HepG2 (cell line): ENCODE results near the gene LEPROT. TPM values are rescaled to one million over a fixed set of nuclear protein-coding genes. Genes with fewer than 3 reads are reported as not detected.

Source experiments
- ATAC-seq: fragments of 200-7000 bp; cut with Tn5 transposase; 3 replicates; pipeline ENCODE4 v1.9.1; 2020; ENCODE audit warnings: mild to moderate bottlenecking, moderate library complexity
- BruUV-seq: library from RNA; stranded (reverse); fragments of 400-500 nt; replicated peaks from 2 replicates; lab custom pipeline; 2021; lab: Mats Ljungman, UMichigan
- CTCF ChIA-PET: fragments of 300-600 bp; formaldehyde crosslinking; extraction: SDS; loops from one replicate; lab custom pipeline; 2021; ENCODE audit warnings: low total read pairs, inconsistent platforms, low intra/inter-chr PET ratio; lab: Yijun Ruan, JAX
- POLR2A ChIA-PET: fragments of 350-600 bp; sonication (Branson Sonifier 250); formaldehyde crosslinking; loops from one replicate; lab custom pipeline; 2020; ENCODE audit warnings: antibody characterized with exemption, inconsistent platforms; lab: Yijun Ruan, JAX
- DNase-seq: peaks from one replicate; pipeline ENCODE4 v3.0.0-alpha.2; 2015; ENCODE audit warnings: low spot score
- FAIRE-seq: peaks from 3 replicates; lab custom pipeline; 2011; peaks lifted over from hg19 to GRCh38; lab: Jason Lieb, UNC
- H2AFZ ChIP-seq: one replicate; pipeline ENCODE4 v1.6.1; 2011; ENCODE audit warnings: low read length, inconsistent platforms
- H3K27ac ChIP-seq: fragments of 300-600 bp; 3 replicates; pipeline ENCODE4 v1.8.0; 2011; ENCODE audit warnings: mixed run types, mild to moderate bottlenecking, mixed read lengths, low read length, inconsistent platforms; ENCODE audit not compliant: insufficient read depth; ENCODE audit errors: extremely low read length
- H3K27me3 ChIP-seq, 2 experiments: fragments of 200-600 bp in 1 of 2; 2 replicates in 1 of 2; 3 replicates in 1 of 2; pipeline versions ENCODE4 v1.6.0 to v1.8.0; 2011; ENCODE audit warnings: low read length in 2 of 2, mild to moderate bottlenecking in 2 of 2, moderate library complexity in 2 of 2, inconsistent platforms in 1 of 2; ENCODE audit not compliant: insufficient read depth in 2 of 2, control insufficient read depth in 1 of 2
- H3K36me3 ChIP-seq, 2 experiments: fragments of 200-600 bp in 1 of 2; replicated peaks in 1 of 2; 2 replicates in 1 of 2; 3 replicates in 1 of 2; pipeline versions ENCODE4 v1.5.1 to v1.8.0; 2011; ENCODE audit warnings: low read length in 2 of 2, inconsistent platforms in 1 of 2; ENCODE audit not compliant: insufficient read depth in 2 of 2, control insufficient read depth in 1 of 2
- H3K4me1 ChIP-seq: 2 replicates; pipeline ENCODE4 v1.5.1; 2012; ENCODE audit warnings: low read length, inconsistent platforms; ENCODE audit not compliant: insufficient read depth
- H3K4me2 ChIP-seq: 2 replicates; pipeline ENCODE4 v1.6.0; 2011; ENCODE audit warnings: low read depth, low read length, inconsistent platforms
- H3K4me3 ChIP-seq, 3 experiments: fragments of 200-600 bp in 1 of 3; sonication (generic), shearing (Covaris generic) in 1 of 3; replicated peaks in 1 of 3; 2 replicates each; pipeline ENCODE4 v1.5.1; 2011 to 2016; ENCODE audit warnings: low read length in 3 of 3, inconsistent platforms in 2 of 3, low read depth in 2 of 3, mild to moderate bottlenecking in 2 of 3, control low read depth in 1 of 3, mixed read lengths in 1 of 3; ENCODE audit not compliant: insufficient read depth in 1 of 3
- H3K79me2 ChIP-seq: one replicate; pipeline ENCODE4 v1.6.1; 2011; ENCODE audit warnings: low read length, inconsistent platforms; ENCODE audit not compliant: insufficient read depth
- H3K9ac ChIP-seq: 2 replicates; pipeline ENCODE4 v1.6.0; 2011; ENCODE audit warnings: mild to moderate bottlenecking, low read depth, low read length, inconsistent platforms; ENCODE audit not compliant: insufficient read depth
- H3K9me3 ChIP-seq: 2 replicates; pipeline ENCODE4 v1.5.1; 2012; ENCODE audit warnings: mild to moderate bottlenecking, low read length
- H4K20me1 ChIP-seq: 2 replicates; pipeline ENCODE4 v1.6.0; 2011; ENCODE audit warnings: inconsistent platforms, mild to moderate bottlenecking, low read length, moderate library complexity; ENCODE audit not compliant: insufficient read depth
- SIN3A ChIP-seq: IDR thresholded peaks from 2 replicates; pipeline ENCODE4 v1.6.1; 2011; ENCODE audit warnings: low read depth, mild to moderate bottlenecking, control low read depth, low read length, borderline replicate concordance
- ZFP91 ChIP-seq: sonication (generic); formaldehyde crosslinking; IDR thresholded peaks from 2 replicates; pipeline ENCODE4 v1.9.0; 2022; ENCODE audit warnings: missing genetic modification reagents, mild to moderate bottlenecking, borderline replicate concordance
- ZNF441 ChIP-seq: sonication (generic); formaldehyde crosslinking; IDR thresholded peaks from 2 replicates; pipeline ENCODE4 v1.7.0; 2021; ENCODE audit warnings: missing genetic modification reagents, borderline replicate concordance
- WGBS: methylation state at CpG from one replicate; pipeline ENCODE4 v1.1.6; 2017; ENCODE audit warnings: low lambda C conversion rate; 5-methylcytosine and 5-hydroxymethylcytosine counted together
- in situ Hi-C: cut with HindIII; loops from 2 replicates; pipeline ENCODE4 v1.10.0; 2017; ENCODE audit warnings: low pct_unique_long_range_greater_than_20kb; ENCODE audit not compliant: extremely low pct_ligation_motif_present
- intact Hi-C: fragments of 100-400 bp; cut with micrococcal nuclease; formaldehyde crosslinking; loops from one replicate; pipeline ENCODE4 v1.10.0; 2022; ENCODE audit not compliant: unreplicated experiment
- polyA plus RNA-seq, 8 experiments: library from polyadenylated mRNA; depleted of rRNA in 3 of 8; stranded (reverse) in 7 of 8; unstranded in 1 of 8; fragments of >200 nt; fragmentation: Illumina TruSeq in 4 of 8; extraction: Trizol in 4 of 8; gene quantifications; 2 replicates each; pipeline versions ENCODE4 v1.2.1 to v1.2.3, GENCODE V29; 2011 to 2016; ENCODE audit warnings: low read depth in 4 of 8, missing spikeins in 1 of 8, mixed read lengths in 1 of 8; ENCODE audit not compliant: insufficient read depth in 1 of 8
- total RNA-seq, 5 experiments: library from RNA; depleted of rRNA; stranded (reverse); fragments of >200 nt; fragmentation: Illumina TruSeq; extraction: Trizol; gene quantifications; 2 replicates each; pipeline ENCODE4 v1.2.3, GENCODE V29; 2016; ENCODE audit warnings: low read depth in 1 of 5

Gene LEPROT
- total and polyA plus RNA-seq, 2 of the 13 experiments (the other 11 are each of a cell fraction or from before 2014, with no cell fraction given), result 36.8 to 51.4 TPM

- H3K27ac ChIP-seq, result no peak overlapping the region
- intact Hi-C loops, result no loop called here
Measured at GRCh38 chr1:65434760-65435159, 14.3 kb downstream of the LEPROT start.

GRCh38 chr1:65435987-65436386, 15.5 kb downstream of the LEPROT start:
- Histone ChIP-seq H3K9ac (no peak overlapping the region), H3K4me1 (no peaks in the 10 kb centered on the region), H3K4me2 (no peak overlapping the region), H4K20me1 (no peaks in the 10 kb centered on the region), H2AFZ (no peak overlapping the region), H3K4me3 (no peak overlapping the region), H3K79me2 (no peaks in the 10 kb centered on the region), H3K27ac (no peak overlapping the region), H3K9me3 (no peaks in the 10 kb centered on the region), H3K27me3 (no peaks in the 10 kb centered on the region), H3K36me3 (peaks cover 8 to 22% of the 10 kb centered on the region in 2 experiments)
- DNase-seq (no peak), ATAC-seq (no peak), FAIRE-seq (no peak)
- intact Hi-C loops, result no loop called here
- TF ChIP-seq ZNF441 (CRISPR knock-in tag), result no peak
- WGBS, result 99% methylated on average over 2 of the region's 2 CpGs
- ChIA-PET POLR2A (interaction anchor here (1.3 kb wide), 1 partner anchor 16 kb away, joined by 3 read pairs; the partner anchor contains the start of genes LEPR and LEPROT), CTCF (no interaction called here)
- BruUV-seq, result no TSS peak
- in situ Hi-C loops, result loop anchor here (25.0 kb wide), 1 partner anchor 251 kb away; no protein-coding TSS in a partner anchor

More at GRCh38 chr1:65434760-65435159, 14.3 kb downstream of the LEPROT start:
- FAIRE-seq (no peak), DNase-seq (no peak), ATAC-seq (no peak)
- ChIA-PET CTCF (no interaction called here), POLR2A (no interaction called here)
- H3K79me2 ChIP-seq, result no peaks in the 10 kb centered on the region
- H3K27me3 ChIP-seq, result no peaks in the 10 kb centered on the region
- WGBS, result 96% methylated on average over 3 of the region's 3 CpGs
- H3K4me1 ChIP-seq, result no peaks in the 10 kb centered on the region
- H3K9me3 ChIP-seq, result no peaks in the 10 kb centered on the region
- H4K20me1 ChIP-seq, result no peaks in the 10 kb centered on the region
- TF ChIP-seq SIN3A (no peak), ZFP91 (no peak)
- H3K4me2 ChIP-seq, result no peak overlapping the region
- H3K4me3 ChIP-seq, result no peak overlapping the region
- in situ Hi-C loops, result loop anchor here (25.0 kb wide), 1 partner anchor 253 kb away; no protein-coding TSS in a partner anchor
- BruUV-seq, result no TSS peak
- H2AFZ ChIP-seq, result no peak overlapping the region
- H3K9ac ChIP-seq, result no peak overlapping the region
- peaks cover 8 to 34% of the 10 kb centered on the region in 2 experiments for H3K36me3 ChIP-seq
